ENCODE data around the gene PTHLH.

Gene PTHLH

DNA sequence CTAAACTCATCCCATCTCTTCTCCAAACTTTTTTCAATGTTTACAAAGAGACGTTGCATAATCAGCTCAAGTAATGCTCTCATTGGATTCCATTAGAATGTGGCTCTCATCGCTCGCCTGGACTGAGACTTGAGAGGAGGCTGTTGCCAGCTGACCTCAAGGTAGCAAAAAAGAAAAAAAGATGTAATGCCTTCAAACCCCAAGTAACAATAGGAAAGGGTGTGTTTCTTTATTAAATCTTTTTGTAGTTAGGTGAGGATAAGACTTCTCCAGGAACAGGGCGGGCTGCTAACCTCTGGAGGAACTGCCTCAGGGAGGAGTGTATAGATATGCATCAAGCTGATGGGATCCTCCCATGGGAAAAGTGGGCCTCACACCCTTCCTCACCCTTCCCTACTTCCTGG lies 956 bp upstream of the PTHLH start:
- DNase-seq: no peak

- no peak for DNase-seq
Observed at GRCh38 chr12:27971606-27972005, 927 bp downstream of the PTHLH start.

- DNase-seq: no peak
Observed at GRCh38 chr12:27971121-27971489, 1.4 kb downstream of the PTHLH start.

DNA sequence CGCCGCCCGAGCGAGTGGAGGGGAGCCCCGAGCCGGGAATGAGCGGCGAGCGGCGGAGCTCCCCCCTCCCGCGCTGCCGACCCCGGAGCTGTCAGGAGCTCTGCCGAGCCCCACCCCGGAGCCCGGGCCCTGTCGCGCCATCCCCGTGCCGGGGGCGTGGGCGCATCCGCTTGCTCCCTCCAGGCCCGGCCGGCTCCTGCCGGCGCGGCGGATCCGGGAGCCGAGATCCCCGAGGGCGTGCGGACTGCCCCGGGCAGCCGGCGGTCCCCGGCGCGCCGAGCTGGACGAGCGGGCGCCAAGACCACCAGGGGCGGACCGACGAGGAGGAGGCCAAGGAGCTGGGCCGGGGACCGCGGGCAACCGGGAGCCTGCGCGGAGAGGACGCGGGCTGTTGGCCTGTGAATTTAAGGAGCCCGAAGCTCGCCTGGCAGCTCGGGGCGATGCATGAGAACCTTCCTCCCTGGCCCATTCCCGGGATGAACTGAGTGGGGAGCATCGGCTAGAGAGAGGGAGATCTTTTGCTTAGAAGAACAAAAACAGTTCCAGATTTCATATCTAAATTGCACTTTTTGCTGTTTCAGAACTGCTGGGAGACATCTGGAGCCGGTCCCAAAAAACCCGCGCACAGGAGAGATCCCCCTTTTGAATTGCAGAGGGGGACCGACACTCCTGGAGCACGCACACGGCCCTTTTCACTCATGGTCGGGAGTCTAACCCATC lies 2.0 kb downstream of the PTHLH start:
- DNase-seq: peak; percentile 13

DNA sequence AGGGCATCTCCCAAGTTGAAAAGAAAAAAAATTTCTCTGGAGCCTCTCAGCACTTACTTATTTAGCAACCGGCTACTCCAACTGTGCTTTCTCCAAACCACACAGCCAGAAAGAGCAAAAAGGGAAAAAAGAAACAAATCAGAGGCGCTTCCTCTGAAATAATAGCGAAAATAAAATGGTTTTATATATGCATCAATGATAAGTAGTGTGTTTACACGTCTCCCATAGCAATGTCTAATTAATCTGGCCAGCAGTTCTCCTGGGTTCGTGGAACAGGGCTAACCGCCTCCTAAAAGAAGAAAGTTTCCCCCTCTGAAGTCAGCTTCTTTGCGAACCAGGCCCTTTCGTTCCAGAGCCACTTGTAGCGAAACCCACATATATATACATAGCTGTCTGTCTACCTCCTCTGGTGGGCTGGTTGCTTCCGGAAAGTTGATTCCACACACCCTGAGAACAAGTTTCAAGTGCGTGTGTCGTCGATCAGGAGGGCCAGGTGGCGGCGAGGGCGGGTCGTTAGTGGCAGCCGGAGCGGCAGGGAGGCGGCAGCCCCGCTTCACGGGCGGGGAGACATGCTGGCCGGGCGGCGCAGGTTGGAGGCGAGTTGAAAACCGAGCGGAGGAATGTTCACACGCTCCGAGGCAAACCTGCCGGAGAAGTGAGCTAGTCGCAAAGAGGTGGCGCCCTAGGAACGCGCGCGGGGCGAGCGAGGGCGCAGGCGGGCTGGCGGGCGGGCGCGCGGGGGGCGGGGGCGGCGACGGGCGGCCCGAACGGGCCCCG lies 2.7 kb downstream of the PTHLH start:
- peak; percentile 23 for DNase-seq

- peak; percentile 13 for DNase-seq
Observed at GRCh38 chr12:27968972-27969623, 3.4 kb downstream of the PTHLH start.

GRCh38 chr12:27967551-27968054 lies 4.9 kb downstream of the PTHLH start:
- DNase-seq: no peak

- no peak for DNase-seq
Observed at GRCh38 chr12:27966870-27967269, 5.7 kb downstream of the PTHLH start.

- DNase-seq: no peak
Observed at GRCh38 chr12:27965966-27966365, 6.6 kb downstream of the PTHLH start.

GRCh38 chr12:27965411-27965810 lies 7.1 kb downstream of the PTHLH start:
- DNase-seq: no peak

- DNase-seq: no peak
Observed at GRCh38 chr12:27964123-27964522, 8.4 kb downstream of the PTHLH start.

- no peak for DNase-seq
Observed at GRCh38 chr12:27960821-27961220, 11.7 kb downstream of the PTHLH start.

DNA sequence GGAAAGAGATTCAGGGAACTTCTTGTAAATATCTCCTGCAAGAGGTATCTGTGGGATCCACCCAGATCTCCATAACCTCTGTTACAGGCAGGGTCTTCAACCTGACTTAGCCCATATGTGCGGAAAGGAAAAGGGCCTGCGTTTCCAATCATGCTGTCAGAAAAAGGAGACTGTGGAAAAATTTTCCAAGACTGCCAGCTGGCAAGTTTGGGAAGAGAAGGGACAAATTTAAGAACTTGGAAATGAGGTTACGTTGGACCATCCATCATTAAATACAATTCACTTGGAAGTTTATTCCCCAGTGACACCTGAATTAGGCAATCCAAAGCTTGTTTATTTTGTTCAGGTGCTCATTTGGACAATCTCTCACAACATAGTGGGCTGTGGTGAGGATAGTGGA lies 13.9 kb downstream of the PTHLH start:
- DNase-seq: no peak

DNA sequence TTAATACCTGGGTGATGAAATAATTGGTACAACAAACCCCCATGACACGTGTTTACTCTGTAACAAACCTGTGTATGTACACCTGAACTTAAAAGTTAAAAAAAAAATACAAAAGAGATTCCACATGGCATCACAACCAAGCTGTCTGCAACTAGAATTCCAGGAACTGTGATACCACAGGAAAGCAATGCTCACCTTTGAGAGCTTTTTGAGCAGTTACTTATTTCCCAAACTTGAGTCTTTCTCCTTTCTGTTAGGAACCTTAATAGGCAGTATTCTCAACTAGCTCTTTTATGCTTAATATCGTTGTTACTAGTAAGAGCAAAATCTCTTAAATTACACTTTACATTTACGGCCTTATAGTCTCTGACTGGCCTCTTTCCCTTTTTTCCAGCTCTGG lies 15.2 kb downstream of the PTHLH start:
- DNase-seq: no peak

DNA sequence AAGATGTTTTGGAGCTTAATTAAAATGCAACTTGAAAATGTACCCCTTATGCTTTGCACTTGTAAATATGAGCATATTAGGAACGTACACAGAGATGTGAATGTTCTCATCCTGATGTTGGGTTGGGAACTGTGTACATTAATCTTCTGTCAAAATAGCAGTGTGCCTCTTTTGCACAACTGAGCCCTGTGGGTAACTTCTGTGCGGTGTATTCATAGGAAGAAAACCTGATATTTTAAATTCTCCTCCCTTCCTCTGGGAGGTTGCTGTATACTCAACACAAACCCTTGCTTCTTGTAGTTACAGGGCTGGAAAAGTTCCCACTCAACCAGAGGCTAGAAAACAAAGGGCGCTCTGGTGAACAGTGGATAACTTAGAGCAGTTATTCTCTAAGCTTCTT lies 18.7 kb downstream of the PTHLH start:
- no peak for DNase-seq

DNA sequence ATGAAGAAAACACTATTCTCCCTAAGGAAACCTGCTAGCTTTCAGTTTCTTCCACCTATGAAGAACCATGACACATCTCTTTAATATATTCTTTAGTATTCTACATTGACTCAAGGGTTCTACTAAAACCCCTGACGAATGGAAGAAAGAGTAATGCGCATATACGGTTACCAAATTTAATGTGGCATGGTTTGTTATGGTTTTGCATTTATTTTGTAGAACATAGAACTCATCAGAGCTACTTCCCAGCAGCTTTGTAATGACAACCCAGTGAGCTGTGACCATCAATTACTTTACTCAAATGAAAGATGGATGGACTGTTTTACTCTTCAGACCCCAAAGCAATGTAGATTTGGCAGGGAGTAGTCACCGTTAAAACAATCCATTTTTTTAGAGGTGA lies 19.2 kb downstream of the PTHLH start:
- DNase-seq: no peak

DNA sequence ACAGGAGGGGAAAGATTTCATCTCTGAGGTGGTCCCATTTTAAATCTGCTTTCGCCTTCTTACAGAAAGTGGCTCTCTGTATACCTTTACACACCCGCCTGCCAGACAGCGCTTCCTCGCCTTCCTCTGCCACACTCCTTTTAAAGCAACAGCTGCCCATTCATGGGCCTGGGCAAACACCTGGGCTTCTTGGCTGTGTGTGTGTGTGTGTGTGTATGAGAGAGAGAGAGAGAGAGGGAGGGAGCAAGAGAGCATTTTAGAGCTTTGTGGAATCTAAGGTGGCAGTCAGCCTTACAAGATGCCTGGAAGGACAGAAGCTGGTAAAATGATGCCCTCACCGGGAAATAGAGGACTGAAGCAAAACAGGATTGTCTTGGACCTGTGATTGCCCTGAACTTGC lies 20.0 kb downstream of the PTHLH start:
- no peak for DNase-seq

DNA sequence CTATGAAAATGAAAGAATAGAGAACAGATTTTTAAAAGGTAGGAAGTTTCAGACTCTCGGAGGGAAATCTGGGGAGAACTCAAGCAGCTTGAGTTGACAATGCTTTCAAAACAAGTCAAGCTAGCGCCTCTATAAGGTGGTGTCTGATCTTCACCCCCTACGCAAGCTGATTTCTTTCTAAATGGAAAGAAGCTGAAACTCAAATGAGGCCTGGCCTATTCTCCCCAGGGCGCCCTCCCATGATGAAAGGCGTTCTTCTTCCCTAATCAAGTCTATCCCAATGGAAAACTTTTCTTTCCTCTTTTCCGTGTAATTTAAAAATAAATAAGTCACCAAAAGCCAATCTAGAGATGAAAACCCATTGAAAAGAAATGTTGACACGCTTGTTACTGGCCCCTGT lies 20.6 kb downstream of the PTHLH start:
- no peak for DNase-seq

DNA sequence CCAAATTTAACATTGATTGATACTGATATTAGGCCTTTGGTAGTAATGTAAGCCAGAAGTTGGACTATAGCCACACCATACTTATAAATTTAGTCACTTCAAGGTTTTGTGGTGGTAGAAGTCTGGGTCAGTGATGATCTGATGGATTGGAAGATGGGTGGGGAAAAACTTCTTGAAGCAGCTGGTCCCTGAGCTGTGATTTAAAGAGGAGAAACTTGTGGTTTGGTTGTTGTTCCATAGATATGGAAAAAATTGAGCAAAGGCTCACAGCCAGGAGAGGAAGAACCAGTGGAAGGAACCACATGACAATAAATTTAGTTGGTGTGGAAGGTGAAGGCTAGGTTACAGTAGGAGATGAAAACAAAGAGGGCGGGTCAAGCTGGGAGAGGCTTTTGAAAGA lies 26.1 kb downstream of the PTHLH start:
- no peak for DNase-seq

- DNase-seq: peak; percentile 58
Observed at GRCh38 chr12:27940756-27941402, 31.7 kb downstream of the PTHLH start.

DNA sequence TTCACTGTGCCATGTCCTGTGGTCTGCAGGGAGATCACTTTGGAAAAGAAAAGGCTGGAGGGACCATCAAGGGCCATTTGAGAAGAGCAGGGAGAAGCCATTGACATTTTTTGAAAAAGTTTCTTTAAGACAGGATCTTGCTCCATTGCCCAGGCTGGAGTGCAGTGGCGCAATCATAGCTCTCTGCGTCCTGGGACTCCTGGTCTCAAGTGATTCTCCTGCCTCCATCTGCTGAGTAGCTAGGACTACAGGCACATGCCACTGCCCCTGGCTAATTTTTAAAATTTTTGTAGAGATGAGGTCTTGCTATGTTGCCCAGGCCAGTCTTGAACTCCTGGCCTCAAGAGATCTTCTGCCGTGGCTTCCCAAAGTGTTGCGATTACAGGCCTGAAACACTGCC lies 32.3 kb downstream of the PTHLH start:
- DNase-seq: no peak

DNA sequence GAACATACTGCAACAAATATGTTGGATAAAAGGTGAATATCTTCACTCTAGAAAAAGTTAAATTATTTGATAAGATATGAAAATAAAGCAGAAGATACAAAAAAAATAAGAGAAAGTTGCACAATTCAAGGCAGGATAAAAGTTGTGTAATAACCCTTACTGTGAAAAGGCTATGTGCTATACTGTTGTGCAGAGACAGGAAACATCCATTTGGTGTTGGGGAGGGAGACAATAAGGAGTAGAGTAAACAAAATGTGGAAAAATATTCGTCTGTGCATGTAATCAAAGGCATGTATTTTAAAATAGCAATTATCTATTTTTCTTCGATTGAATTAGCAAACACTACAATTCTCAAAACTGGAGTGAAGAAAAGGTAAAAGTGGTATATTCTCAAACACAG lies 34.8 kb downstream of the PTHLH start:
- no peak for DNase-seq

GRCh38 chr12:27936196-27936595 lies 36.3 kb downstream of the PTHLH start:
- no peak for DNase-seq

Measured in NCI-H146 (cell line).